ENCODE data around the gene RCN2.
"Not testable (repeated sequence)": the region's sequence is repeated elsewhere in the genome, so short reads cannot be mapped to it uniquely, and the experiment has no call there.

RCN2 gene

DNA sequence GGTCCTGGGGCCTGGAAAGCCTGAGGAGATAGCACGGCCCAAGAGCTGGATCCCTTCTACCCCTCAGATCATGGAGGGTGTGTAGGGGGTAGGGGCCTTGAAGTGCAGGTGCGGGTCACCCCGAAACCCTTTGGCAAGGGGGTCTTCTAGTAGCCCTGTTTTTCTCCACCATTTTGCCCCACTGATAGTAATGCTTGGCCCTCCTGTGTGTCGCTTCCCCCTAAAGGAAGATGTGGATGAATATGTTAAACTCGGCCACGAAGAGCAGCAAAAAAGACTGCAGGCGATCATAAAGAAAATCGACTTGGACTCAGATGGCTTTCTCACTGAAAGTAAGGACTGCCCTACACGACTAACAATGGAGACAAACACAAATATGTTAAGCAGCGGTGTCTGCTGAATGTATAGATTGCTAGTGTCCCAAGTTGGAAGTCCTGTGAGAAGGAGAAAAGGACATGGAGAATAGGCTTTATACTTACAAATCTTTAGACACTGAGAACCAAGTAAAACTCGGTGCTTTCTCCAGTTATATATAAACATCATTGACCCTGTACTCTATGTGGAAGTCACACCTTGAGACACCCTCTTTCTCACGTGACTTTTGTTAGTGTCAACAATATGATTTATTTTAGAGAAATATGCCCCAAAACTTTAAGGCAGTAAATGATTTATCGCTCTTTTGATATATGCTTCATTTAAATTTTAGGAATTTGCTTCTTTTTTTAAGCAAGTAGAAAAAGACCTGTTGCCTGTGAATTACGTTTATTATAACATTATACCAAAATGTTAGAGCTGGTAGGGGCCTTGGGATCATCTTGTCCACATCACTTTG is 802 bp downstream of the RCN2 start:
- no peak for DNase-seq (ENCODE audit: low read depth, low spot score)

DNA sequence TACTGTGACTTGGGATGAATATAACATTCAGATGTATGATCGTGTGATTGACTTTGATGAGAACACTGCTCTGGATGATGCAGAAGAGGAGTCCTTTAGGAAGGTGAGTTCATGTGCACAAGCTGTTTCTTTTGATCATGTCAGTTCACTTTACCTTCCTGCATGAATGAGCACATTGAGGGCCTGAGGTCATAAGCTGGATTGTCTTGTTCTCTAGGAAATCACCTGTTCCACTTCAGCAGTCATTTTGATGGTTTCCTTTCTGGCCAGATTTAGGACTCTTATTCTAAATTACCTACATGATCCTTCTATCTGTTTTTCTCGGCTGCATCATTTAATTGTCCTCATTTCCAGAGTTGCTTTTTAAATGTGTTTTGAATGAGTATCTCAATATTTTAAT is 4.1 kb downstream of the RCN2 start:
- no peak for DNase-seq (ENCODE audit: low read depth, low spot score)

DNA sequence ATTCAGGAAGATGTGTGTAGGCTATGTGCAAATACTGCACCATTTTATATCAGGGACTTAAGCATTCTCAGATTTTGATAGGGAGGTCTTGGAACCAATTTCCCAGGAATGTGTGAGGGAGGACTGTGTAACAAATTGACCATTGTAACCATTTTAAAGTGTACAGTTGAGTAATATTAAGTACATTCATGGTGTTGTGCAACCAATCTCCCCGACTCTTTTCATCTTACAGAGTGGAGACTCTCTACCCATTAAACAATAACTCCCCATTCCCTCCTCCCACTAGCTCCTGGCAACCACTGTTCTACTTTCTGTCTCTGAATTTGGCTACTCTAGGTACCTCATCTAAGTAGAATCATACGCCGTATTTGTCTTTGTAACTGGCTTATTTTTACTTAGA is 5.1 kb downstream of the RCN2 start:
- no peak for DNase-seq (ENCODE audit: low read depth, low spot score)

DNA sequence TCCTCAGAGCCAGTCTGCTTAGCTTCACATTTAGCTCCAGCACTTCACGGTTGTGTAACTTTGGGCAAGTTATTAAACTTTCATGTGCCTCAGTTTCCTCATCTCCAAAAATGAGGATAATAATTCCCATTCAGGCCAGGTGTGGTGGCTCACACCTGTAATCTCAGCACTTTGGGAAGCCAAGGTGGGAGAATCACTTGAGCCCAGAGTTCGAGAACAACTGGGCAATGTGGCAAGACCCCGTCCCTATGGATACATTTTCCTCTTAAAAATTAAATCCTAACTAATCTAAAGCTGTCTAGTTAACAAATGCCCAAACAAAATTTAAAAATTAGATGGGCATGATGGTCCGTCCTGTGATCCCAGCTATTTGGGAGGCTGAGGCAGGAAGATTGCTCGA is 7.2 kb downstream of the RCN2 start:
- DNase-seq (ENCODE audit: low read depth, low spot score): no peak

DNA sequence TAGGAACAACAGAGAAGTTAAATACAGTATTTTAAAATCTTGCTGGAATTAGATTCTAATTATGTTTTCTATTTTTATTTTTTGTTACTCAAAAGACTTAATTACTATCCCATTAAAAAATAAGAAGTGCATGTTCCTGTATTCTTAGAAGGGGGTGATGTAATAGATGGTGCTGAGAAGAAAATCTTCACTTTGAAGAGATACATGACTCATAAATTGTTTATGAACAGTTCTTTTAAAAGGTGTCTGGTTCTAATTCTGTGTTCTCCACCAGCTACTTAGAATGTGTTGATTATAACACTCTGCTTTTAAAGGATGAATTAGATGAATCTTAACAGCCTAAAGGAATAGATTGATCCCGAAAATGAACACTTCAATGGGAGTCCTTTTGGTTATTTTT is 8.2 kb downstream of the RCN2 start:
- no peak for DNase-seq (ENCODE audit: low read depth, low spot score)

DNA sequence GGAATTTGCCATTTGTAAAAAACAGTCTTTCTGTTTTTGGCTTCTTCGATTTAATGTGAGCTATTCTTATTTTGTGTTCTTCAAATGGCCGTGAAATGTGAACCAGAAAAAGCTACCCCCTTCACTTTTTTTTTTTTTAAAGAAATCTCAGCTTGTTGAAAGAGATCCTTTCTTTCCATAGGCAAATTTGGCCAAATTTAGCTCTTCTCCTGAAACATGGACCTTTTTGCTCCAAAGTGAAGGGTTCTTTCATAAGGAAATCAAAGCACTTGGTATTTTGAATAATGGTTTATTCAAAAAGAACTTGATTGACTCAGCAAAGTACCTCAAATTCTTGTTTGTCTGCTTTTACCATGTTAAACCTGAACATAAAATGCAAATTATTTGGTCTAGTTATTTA is 10.1 kb downstream of the RCN2 start:
- no peak for DNase-seq (ENCODE audit: low read depth, low spot score)

DNA sequence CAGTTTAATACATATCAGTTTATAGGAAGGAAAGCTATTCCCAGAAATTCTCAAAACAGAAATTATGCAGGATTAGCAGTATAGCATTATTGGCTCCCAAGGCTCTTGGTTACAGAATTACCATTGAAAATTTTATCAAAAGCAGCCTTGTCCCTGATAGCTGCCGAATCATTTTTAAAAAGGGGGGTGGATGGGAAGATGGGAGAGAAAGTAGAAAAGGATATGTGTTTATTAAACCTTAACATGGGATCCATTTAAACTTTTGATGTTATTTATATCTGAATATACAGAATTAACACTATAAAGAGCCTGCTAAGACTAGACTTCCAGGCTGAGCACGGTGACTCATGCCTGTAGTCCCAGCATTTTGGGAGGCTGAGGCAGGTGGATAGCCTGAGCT is 10.8 kb downstream of the RCN2 start:
- DNase-seq (ENCODE audit: low read depth, low spot score): no peak

DNA sequence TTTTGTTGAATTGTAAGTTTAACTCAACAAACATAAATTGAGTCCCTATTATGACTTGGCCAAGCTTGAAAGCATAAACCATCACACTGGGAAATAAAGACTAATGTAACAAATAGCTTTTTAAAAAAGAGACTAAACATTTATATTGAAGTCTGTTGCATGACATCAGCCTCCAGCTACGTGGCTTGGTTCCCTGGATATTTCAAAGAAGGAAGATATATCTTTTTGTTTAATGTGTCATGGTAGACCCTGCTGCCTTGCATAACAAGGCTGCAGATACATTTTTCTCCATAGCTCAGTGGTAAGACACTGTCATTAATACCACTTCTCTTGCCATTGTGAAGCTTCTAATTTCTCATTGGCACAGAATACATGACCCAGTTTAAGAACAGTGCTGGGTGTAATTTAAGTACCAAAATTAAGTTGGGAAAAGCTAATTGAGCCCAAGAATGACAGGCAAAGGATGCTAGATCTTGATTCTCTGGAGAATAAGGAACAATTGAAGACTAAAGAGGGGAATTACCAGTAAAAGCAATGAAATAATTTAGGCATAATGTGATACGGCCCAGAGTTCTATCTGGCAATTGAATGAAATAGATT is 14.0 kb downstream of the RCN2 start:
- DNase-seq (ENCODE audit: low read depth, low spot score): no peak

DNA sequence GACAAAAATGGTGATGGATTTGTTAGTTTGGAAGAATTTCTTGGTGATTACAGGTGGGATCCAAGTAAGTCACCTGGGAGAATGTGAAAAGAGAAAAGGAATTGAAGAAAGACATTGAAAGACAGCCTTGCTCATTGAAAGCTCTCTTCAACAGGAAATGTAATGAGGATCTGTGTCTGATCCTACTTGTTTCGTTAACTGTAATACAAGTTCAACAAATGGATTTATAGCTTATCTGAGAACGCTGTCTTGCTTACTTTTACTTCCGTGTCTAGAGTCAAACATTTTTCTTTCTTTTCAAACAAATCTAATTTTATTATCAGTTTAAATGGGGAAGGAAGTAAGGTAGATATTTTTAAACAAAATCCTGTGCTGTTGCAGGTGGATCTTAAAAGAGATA is 15.9 kb downstream of the RCN2 start:
- DNase-seq (ENCODE audit: low read depth, low spot score): no peak

DNA sequence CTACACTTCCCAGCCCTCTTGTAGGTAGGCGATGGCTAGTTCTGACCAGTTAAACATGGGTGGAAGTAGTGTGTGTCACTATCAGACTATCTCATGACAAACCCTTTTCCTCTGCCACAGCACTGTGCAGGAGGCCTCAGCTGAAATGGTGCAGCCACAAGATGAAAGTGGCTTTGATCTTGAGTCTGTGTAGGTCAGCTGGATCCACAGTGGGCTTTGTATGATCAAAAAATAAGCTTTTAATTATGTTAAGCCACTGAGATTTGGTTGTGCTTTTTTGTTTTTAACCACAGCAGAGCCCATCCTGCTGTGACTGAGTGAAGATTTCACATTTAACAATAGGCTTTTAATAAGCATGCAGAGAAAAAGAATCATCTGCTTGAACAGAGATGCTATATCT is 19.7 kb downstream of the RCN2 start:
- DNase-seq (ENCODE audit: low read depth, low spot score): no peak

DNA sequence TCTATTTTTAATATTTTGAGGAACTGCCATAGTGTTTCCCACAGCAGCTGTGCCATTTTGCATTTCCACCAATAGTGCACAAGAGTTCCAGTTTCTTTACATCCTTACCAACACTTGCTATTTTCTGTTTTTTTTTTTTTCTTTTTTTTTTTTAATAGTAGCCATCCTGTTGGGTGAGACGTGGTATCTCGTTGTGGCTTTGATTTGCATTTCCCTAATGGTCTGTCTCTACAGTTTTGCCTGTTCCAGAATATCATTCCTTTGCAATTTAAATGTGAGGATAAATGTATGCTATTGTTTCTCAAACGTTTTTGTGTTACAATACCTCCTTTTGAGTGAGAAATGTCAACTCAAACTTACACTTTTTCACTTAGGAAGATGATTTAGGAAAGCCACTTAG is 22.4 kb downstream of the RCN2 start:
- no peak for DNase-seq (ENCODE audit: low read depth, low spot score)

DNA sequence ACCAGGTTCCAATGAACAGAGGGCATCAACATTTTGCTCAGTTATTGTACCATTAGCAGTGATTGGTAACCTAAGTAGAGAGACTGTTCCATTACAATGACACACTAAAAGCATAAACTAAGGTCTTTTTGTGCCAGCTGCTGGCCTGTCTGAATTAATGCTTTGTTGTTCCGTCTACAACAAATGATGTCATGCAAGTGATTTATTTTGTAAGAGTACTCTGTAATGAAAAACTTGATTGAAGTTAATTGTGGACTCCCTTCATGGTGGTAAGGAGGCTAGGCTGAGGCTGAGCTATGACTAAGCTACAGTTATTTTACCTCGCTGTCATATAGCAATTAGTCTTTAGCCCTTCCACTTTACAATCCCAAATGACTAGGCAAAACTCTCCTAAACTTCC is 23.2 kb downstream of the RCN2 start:
- DNase-seq (ENCODE audit: low read depth, low spot score): no peak

DNA sequence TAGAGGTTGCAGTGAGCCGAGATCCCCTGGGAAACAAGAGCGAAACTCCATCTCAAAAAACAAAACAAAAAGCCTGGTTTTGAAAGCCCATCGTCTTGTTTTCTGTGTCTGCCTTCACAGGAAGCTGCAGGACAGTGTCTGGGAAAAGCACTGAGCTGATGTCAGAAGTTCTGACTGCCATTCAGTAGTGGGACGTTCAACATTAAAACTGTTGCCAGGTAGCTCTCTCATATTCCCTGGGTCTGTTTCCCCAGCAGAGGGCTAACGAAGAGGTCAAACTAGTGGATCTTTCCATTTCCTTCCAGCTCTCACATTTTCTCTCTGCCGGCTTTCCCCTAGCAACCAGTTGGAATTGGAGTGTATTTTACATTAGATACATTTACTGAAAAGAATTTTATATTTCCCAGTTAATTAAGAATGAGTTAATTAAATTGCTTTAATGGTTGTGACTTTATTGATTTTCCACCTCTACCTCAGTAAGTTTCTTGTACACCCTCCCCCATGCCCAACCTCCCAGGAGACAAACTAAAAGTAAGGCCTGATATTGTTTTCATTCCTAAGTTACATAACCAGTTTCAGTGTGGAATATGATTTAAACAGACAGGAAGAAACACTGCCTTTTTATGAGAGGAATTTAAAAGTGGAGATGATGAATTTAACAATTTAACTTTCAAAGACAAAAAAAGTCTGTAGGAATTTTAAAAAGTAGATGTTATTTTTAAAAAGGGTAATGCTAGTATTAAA is 29.9 kb downstream of the RCN2 start:
- DNase-seq (ENCODE audit: low read depth, low spot score): no peak

DNA sequence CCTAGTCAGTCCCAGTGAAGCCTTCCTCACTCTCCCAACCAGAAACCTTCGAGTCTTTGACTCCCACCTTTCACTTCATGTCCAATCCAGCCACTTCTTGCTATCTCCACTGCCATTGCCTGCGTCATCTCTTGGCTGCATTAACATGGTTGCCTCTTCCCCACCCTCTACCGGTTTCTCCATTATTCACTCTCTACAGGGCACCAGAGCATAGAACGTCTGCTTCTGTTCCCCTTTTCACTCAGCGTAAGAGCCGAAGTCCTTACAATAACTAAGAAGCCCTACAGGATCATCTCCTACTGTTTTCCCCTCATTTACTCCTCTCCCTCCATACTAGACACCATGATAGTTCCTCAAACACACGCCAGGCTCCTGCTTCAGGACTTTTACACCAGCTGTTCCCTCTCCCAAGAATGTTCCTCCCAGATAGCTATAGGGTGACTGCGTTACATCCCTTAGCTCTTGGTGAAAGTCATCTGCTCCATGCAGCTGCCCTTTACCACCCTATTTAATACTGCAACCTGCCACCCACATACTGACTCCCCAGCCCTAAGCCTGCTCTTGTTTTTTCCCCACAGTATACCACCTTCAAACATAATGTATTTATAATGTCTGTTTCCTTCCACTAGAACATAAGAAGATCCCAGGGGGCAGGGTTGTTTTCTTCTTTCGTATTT is 30.9 kb downstream of the RCN2 start:
- DNase-seq (ENCODE audit: low read depth, low spot score): no peak

DNA sequence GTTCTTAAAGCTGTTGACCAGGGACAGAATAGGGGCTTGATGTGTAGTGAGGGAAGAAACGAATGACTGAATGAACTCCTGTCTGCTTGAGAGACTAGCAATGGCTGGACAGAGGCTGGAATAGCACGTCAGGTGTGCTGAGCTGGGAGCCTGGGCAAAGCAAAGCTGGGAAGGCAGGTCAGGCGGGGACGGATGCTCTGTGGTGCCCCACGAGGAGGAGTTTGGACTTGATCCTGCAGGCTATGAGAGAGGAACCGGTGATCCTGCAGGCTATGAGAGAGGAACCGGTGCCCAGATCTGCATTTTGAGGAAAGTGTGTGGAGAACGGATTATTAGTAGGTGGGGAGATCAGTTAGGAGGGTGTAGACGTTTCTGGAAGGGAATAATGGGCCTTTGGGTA is 32.0 kb downstream of the RCN2 start:
- DNase-seq (ENCODE audit: low read depth, low spot score): no peak

DNA sequence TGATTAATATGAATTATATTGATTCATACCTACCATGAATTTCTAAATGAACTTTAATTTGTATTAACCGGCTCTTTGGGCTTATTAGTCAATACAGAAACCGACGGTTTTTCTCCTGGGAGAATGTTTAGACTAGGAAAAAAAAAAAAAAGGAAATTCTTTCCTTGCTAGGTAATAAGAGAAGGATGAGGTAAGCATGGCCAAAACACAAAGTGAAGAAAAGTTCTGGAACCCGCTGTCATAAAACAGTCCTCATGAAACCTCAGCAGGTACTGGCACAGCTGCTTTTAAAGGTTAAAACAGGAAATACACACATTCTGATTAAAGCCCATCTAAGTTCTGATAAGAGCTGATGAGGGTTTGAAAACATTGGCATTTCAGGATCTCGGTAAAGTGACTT is 32.6 kb downstream of the RCN2 start:
- DNase-seq (ENCODE audit: low read depth, low spot score): no peak

DNA sequence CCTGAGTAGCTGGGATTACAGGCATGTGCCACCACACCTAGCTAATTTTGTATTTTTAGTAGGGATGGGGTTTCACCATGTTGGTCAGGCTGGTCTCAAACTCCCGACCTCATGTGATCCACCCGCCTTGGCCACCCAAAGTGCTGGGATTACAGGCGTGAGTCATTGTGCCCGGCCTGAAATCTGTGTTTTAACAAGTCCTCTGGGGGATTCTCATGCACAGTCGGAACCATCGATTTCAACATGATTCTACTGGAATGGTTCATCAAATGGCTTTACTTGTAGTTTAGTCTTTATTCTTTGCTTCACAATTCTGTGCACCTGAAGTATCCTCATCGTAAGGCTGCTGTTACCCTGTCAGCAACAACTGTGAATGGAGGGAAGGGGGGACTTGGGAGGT is 34.5 kb downstream of the RCN2 start:
- DNase-seq (ENCODE audit: low read depth, low spot score): not testable (repeated sequence)

DNA sequence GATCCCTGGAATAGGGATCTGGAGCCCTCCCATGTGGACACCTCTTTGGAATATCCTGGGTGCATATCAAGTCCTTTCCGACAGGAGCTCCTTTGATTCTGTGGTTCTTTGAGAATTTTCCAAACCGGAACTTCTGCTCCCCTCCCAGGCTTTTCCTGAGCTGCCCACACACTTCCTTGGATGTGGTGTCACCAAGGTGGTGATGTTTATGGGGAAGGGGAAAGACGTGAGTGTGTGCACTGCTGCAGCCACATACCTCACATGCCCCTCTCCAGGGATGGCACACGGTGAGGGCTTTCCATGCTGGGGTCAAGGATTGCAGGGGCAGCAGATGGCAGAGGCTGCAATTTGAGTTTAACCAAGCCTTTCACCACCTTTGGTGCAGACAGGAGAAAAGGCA is 35.5 kb downstream of the RCN2 start:
- DNase-seq (ENCODE audit: low read depth, low spot score): no peak

DNA sequence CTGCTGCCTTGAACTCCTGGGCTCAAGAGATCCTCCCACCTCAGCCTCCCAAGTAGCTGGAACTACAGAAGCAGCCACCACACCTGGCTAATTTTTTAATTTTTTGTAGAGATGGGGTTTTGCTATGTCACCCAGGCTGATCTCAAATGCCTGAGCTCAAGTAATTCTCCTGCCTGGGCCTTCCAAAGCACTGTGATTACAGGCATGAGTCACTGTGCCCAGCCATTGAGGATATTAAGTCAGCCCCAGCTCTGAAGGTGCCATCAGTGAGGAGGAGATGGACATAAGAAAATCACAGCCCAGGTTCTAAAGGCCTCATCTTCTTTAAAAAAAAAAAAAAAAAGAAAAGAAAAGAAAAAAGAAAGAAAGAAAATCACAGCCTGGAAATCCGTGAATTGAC is 36.8 kb downstream of the RCN2 start:
- no peak for DNase-seq (ENCODE audit: low read depth, low spot score)

DNA sequence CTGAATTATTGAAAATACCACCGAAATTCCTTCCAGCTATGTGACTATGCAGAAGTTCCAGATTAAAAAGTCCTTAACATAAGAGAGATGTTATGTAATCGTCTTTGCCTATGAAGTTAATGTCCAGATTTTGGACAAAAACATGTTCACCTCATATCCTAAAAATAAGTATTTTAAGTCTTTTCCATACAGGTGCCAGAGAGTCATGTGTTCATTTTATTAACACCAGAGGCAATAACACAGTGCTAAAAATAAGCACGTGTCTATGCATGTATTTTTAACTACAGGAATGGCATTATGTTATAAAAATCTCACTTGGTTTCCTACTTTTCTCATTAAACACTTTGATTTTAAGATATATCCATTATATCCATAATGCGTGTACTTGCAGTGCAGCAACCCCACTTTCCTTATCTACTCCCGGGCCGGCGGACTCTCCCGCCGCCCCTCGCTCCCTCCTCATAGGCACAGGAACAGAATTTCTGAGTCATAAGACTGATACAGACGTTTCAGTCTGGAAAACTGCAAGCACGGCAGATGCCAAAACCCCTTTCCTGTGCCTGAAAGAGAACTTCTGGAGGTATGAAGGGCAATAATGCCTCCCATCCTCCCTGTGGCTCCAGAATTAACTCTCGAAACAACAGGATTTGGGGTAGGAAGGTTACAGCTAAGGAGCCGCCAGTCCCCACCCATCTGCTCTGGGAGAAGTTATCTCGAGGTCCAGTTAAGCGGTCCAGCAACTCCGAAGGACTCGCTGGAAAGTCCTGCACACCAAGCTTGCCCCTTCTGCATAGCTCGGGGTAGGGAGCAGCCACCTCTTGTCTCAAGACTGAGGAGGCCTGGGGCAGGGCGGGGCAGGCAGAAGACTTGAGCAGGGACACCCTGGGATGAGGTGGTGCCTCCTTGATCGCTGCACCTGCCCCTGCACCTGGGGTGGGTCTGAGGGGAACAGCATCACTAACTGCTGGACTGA is 41.1 kb downstream of the RCN2 start:
- DNase-seq (ENCODE audit: low read depth, low spot score): no peak

DNA sequence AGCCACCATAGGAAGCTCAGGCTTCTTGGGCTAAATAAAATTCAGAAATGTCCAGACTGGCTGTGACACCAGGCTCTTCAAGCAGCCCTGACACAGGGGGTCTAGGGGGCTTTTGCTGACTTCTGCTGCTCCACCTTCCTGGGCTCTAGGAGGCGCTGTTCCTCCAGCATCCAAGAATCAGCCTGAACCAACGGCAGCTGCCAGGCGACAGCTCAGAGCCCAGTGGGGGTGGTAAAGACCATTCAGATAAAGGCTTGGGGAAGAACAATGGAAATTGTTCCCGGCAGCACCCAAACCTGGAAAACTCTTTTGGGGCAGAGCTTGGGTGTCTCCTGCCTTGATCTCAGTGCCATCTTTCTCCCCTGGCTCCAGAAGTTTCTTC is 41.8 kb downstream of the RCN2 start:
- DNase-seq (ENCODE audit: low read depth, low spot score): no peak
